GM19438 (cell line): Measurements from ENCODE around the gene EPRS1.
"Not testable (repeated sequence)": the region's sequence is repeated elsewhere in the genome, so short reads cannot be mapped to it uniquely, and the experiment has no call there.

Source experiments
- ATAC-seq: cut with Tn5 transposase; IDR thresholded peaks from one replicate; pipeline ENCODE4 v1.9.1; 2021; ENCODE audit warnings: low read depth; ENCODE audit not compliant: unreplicated experiment

The EPRS1 gene

GRCh38 chr1:220040028-220040596 is 6.2 kb downstream of the EPRS1 start:
- no peak for ATAC-seq

- ATAC-seq, result no peak
Measured at GRCh38 chr1:220038640-220039039, 7.7 kb downstream of the EPRS1 start.

- not testable (repeated sequence) for ATAC-seq
Measured at GRCh38 chr1:220037810-220038209, 8.5 kb downstream of the EPRS1 start.

GRCh38 chr1:220032911-220033310 is 13.4 kb downstream of the EPRS1 start:
- no peak for ATAC-seq

GRCh38 chr1:220031287-220031686 is 15.0 kb downstream of the EPRS1 start:
- no peak for ATAC-seq

GRCh38 chr1:220028346-220028895 is 17.9 kb downstream of the EPRS1 start:
- peak; percentile 60 for ATAC-seq

GRCh38 chr1:220019071-220019470 is 27.2 kb downstream of the EPRS1 start:
- no peak for ATAC-seq

GRCh38 chr1:220013497-220013896 is 32.8 kb downstream of the EPRS1 start:
- peak; percentile 62 for ATAC-seq

GRCh38 chr1:220012259-220012658 is 34.0 kb downstream of the EPRS1 start:
- ATAC-seq, result no peak

- no peak for ATAC-seq
Measured at GRCh38 chr1:220011620-220012019, 34.7 kb downstream of the EPRS1 start.

- no peak for ATAC-seq
Measured at GRCh38 chr1:220007438-220007837, 38.9 kb downstream of the EPRS1 start.

GRCh38 chr1:220005489-220005888 is 40.8 kb downstream of the EPRS1 start:
- ATAC-seq, result no peak

GRCh38 chr1:220003610-220004299 is 42.5 kb downstream of the EPRS1 start:
- no peak for ATAC-seq

- no peak for ATAC-seq
Measured at GRCh38 chr1:220003015-220003414, 43.3 kb downstream of the EPRS1 start.

- no peak for ATAC-seq
Measured at GRCh38 chr1:220001095-220001501, 45.2 kb downstream of the EPRS1 start.

- no peak for ATAC-seq
Measured at GRCh38 chr1:219999821-220000220, 46.5 kb downstream of the EPRS1 start.
